Measurements from ENCODE around the gene DCDC1.
"Not testable (repeated sequence)": the region's sequence is repeated elsewhere in the genome, so short reads cannot be mapped to it uniquely, and the experiment has no call there.

The DCDC1 gene

DNA sequence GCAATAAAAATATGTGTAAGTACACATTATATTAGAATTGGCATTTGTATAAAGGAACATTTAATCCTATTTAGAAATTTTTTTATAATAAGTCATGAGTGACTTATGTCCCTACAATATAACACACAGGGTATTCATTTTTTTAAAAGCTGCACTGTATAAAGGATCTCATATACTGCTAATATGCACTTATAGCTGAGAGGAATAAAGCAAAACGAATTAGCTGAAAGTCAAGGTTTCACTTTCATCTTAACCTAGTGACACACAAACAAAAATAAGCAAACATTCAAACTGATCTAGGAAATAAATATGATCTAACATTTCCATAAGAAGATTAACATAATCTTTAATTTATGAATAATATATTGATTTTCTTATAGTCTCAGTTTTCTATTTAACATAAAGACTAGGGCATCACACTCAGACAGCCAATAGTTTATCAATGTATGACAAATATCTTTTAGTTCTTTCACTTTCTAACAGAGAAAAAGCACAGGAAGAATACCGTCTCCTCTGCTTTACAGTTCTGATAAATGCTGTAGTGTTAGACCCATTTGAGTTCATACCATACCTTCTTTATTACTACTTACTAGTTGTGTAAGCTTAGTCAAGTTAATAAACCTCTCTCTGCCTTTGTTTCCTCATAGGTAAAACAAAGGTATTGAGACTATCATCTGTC lies 42.9 kb downstream of the DCDC1 start:
- no peak for DNase-seq (ENCODE audit: low read depth, low spot score)

DNA sequence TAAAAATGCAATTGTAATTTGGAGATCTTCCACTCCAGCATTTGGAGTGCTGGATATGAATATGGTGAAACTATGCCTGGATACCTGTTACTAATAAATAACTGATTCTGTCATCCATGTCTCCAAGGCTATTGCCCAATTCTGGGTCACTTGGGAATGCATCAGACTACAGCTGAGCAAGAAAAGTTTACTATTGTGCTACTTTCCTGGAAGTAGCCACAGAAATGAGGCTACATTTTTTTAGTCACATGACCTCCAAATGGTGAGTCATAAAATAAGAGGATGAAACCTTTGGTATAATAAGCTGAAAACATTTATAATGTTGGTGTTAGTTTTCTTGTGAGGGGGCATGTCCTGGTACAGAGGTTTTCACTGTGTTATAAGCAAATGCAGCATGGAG lies 44.4 kb downstream of the DCDC1 start:
- no peak for DNase-seq (ENCODE audit: low read depth, low spot score)

DNA sequence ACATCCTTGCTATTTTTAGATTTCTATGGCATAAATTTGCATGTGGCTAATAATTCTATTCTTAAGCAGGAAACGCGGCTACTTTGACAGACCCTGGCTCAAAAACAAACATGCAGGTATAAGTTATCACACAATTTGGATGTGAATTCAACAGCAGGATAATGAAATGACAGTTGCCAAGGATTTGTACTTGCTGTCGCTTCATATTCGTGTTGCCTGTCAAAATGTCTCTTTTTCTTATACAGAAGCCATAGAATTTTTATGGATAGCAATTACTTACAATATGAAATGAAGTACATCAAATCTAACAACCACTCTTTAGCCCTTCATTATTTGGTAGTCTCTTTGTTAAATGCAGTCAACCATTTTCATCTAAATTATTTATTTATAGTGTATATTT lies 46.4 kb downstream of the DCDC1 start:
- DNase-seq (ENCODE audit: low read depth, low spot score): no peak

DNA sequence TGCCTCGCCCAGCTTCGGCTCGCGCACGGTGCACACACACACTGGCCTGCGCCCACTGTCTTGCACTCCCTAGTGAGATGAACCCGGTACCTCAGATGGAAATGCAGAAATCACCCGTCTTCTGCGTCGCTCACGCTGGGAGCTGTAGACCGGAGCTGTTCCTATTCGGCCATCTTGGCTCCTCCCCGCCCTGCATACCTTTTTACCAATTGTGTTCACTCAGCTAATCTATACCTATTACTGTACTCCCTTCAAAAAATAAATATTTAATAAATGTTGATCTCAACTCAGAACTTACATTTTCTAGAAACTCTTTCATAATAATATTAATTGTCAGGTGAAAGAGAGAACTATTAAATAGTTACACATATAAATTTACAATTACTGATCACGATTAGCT lies 48.0 kb downstream of the DCDC1 start:
- DNase-seq (ENCODE audit: low read depth, low spot score): not testable (repeated sequence)

DNA sequence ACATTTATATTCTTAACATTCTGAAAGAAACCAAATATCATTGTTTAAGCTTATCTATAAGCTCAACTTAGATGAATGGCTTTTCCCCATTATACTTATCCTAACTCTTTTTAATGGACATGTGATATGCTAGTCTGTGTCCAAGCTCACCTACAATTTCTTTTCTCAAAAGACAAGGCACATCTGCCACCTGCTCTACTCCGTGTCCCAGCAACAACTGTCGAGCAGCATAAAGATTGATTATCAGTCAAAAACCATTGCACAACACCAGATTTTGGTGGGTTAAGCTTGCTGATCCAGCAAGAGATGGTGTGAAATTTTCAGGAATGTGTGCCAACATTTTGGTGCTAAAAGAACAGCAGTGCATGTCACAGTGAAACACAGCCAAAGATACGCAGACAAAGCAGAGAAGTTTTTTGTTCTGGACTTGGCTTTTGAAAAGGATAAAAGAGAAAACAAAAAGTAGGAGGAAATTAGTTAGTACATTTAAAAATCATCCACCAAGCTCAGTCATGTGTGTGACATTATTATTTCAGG lies 65.8 kb downstream of the DCDC1 start:
- DNase-seq (ENCODE audit: low read depth, low spot score): no peak

DNA sequence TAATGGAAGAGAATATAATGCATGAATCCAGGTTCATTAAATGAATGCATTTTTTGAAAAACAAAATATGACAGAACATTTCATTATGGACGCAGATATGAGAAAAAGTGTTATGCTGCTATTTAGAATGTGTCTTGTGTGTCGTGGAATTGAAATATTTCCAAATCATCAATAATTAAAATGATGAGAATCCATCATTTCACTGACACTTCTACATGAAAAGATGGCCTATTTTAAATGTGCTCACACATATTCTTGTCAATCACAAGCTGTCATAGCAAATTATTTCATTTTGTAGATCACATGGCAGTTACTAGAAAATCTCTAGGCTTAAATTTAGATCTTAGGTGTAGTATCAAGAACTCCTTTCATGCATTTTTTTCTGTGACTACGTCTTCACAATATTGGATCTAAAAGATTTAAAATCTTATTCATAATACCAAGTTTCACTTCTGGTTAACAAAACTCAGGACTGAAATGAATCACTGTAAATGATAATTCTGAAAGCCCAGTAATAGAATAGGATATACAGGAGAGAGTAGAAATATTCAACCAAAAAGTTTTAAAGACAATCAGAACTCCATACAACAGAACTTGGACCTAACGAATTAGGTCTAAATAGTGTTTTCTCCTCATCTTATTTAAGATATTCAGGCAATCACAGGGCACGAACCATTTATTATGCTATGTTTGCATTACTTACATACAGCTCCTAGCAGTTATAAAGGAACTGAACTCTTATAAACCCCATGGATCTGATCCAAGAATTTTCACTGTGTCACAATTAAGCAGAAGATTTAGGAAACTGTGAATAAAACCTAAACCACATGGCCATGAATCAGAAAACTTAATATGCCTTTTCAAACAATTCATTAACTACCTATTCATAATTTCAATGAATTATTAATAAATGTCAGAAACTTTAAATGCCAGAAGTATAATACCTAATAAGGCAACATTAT lies 67.7 kb downstream of the DCDC1 start:
- no peak for DNase-seq (ENCODE audit: low read depth, low spot score)

DNA sequence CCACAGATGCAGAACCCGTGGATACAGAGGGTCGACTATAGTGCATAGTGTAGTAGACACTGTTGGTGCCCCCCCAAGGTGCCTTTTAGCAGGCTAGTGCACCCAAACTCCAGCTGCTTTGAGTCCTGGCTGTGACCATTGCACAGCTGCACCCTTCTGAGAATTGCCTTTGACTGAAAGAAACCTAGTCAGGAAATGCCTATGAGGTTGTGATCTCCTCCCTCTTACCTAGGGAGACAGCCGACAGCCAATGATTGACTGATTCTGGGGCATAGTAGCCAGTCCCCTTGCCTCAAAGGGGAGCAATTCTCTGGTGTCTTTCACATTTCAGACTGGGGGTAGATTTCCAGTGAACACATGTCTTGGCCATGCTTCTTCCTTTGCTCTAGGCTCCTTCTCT lies 74.2 kb downstream of the DCDC1 start:
- no peak for DNase-seq (ENCODE audit: low read depth, low spot score)

DNA sequence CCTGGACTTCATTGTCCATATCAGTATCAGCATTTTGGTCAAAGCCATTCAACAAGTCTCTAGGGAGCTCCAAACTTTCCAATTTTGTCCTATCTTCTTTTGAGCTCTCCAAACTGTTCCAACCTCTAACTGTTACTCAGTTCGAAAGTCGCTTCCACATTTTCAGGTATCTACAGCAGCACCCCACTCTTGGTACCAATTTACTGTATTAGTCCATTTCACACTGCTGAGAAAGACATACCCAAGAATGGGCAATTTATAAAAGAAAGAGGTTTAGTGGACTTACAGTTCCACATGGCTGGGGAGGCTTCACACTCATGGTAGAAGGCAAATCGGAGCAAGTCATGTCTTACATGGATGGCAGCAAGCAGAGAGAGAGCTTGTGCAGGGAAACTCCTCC lies 96.0 kb downstream of the DCDC1 start:
- DNase-seq (ENCODE audit: low read depth, low spot score): not testable (repeated sequence)

DNA sequence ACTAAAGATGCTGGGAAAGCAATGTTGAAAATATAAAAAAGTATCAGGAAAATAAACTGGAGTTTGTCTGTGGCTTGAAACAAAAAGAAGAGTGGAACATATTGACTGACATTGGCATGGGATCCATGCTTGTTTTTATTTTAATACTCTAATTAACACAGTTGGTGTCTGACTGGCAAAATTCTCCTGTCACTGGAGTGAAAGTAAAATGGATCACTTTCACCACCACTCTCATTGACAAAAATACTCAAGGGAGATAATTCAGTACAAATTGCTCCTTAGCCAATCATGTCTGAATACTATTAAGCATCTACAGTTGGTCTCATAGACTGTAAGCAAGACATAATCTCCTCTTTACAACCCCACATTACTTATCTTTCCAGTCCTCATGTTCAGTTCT lies 101.8 kb downstream of the DCDC1 start:
- no peak for DNase-seq (ENCODE audit: low read depth, low spot score)

DNA sequence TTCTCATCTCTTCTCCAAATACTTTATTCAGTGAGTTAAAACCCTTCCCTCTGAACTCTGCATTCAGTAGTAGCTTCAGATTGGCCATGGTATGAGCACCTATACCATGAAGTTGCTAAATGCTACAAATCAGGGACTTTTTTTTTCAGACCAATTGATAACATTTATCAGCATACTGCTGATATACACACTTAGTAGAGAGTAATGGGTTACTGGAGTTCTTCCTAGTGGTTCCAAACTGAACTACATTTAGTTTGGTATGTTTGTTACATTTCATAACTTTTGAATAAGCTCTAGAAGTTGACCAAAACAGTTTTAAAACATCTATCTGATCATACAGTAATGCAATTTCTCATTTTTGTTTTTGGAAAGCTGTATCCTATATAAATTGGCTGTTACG lies 104.7 kb downstream of the DCDC1 start:
- DNase-seq (ENCODE audit: low read depth, low spot score): no peak

DNA sequence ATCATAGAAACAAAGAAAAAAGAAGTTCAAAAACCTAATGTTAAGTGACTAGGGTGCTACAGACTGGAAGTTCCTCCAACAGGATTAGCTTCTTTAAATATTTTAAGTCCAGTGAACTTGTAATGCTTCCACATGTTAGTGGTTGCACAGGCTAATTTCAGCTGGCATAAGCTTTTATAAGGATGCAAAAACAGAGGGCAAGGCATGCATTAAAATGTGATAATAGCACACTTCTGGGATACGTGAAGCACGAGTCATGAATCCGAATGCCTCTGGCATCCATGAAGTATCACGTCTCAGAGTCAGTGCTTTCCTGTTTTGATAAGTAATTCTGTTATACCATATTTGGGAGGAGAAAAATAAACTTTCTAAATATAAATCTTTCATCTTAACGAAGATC lies 106.8 kb downstream of the DCDC1 start:
- DNase-seq (ENCODE audit: low read depth, low spot score): no peak

DNA sequence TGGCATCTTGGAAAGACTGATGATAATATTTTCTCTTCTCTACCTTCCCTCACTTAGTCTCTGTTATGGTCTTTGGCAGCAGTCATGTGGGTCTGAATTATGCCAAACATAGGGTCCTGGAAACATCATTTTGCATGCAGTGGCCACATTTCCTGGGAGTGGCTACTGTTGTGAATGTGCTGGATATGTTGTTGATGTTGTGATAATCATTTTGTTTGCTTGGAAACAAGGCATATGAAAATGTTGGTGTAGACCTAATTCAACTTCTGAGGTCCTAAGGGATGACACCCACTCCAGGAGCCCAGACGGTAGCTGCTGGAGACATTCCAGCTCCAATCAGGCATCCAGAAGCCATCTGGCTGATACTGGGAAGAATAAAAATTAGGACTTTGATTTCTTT lies 109.7 kb downstream of the DCDC1 start:
- no peak for DNase-seq (ENCODE audit: low read depth, low spot score)

DNA sequence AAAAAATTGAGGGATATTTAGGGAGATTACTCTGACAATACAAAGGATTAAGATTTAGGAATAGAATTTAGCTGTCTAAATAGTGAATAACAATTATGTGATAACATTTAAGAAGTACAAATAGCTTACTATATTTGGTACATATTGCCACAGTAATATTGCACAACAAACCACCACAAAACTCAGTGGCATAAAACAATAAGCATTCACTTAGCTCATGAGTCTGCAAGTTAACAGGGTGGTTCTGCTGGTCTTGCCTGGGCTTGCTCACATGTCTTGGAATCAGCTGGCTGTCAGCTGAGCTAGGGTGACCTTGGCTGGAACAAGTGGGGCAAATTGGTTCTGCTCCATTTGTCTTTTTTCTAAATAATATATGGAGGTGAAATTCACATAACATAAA lies 115.1 kb downstream of the DCDC1 start:
- DNase-seq (ENCODE audit: low read depth, low spot score): no peak

DNA sequence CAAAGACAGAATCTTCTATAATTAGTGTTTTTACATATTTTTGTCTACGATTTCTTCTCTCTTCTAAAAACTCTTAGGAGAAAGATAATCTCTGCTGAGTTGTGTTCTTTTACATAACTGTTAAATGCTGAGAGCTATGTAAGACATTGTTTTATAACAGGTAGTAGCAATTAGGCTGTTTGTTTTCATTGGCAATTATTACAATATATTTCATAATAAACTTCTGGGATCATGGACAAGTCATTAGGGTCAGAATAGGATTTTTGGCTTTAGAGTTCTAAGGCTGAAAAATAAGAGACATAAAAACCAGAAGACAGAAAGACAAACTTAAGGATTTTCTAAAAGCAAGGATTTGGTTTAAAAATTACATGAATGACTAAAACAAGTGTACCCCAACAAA lies 120.8 kb downstream of the DCDC1 start:
- DNase-seq (ENCODE audit: low read depth, low spot score): no peak

DNA sequence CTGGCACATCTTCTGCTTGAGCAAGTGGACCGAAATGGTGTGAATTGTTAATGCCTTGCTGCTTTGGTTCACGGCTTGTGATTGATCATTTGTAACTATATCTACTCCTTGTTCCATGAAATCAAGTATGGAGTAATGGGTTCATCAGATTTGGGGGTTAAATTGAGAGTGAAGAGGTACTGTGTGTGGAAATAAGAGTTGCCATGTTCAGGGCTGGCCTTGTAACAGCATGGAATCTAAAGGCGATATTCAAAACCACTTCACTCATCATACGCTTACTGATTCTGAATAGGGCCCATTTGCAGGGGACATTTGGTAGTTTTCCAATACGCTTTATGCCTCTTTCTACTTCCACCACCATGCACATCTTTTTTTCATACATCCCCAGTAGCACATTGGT lies 122.2 kb downstream of the DCDC1 start:
- no peak for DNase-seq (ENCODE audit: low read depth, low spot score)

DNA sequence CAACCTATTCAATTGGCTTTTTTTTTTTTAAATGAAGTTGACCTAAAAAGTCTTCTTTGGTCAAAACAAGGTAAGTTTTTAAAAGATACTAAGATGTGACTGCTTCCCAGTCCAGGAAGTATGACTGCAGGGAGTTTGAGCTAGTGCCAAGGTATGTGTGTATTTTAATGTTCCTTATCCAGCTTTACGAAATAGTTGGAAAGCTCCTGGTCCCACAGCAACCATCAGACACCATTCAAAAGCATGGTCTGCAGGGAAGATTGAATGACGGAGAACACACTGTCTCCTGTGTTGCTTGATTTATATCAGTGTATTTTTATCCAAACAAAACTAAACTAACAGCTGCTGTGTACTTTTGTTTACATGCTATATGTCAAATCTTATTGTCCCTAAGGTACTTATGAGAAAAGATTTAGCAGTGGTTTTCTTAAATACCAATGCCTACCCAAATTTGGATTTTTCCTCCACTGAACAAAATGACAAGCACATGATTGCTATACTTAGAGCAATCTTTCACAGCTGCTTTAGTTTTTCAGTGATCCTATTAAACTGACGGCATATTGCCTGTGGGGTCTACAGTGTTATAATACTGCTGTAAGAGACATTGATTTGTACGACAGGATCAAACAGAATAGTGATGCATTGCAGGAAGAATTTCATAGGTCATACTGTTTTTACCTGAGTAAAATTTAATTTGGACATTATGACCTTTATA lies 122.9 kb downstream of the DCDC1 start:
- no peak for DNase-seq (ENCODE audit: low read depth, low spot score)

DNA sequence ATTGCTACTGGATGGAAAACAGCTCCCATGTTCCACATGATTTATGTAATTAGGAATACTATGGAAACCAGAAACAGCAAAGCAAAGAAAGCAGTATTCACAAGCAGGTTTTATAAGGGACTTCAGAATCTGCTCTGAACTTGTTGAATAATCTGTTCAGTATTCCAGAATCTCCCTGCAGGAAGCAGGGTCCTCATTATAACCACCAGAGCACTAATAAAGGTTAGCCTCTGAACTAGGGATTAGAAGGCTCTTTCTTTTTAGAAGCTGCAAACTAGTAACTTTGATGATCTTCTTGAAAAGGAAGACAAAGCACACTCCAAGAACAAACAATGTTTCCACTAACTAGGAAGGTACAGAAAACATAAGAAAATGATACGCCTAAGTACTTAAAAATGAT lies 125.8 kb downstream of the DCDC1 start:
- DNase-seq (ENCODE audit: low read depth, low spot score): no peak

DNA sequence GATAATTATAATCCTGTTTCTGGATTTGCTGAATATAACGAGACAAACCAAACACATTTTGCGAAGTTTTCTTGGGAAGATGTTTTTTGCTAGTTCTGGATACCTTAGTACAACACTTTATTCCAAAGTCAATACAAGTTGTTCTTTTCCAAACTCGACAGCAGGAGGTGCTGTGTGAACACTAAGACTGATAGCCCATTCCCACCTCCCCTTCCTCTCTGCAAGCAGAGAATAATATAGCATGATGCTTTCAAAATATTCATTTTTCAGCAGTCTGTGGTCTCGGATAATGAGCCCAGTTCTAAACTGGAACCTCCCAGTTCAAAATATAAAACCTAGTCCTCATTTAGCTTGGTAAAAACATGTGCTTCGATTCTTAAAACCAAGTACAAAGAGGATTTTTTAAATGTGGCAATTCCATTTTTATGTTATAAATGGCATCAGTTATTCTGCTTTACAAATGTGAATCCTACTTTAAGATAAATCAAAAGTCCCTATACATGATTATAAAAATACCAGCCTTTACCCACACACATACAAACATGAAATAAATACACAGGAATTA lies 129.1 kb downstream of the DCDC1 start:
- peak; percentile 20 for DNase-seq (ENCODE audit: low read depth, low spot score)

DNA sequence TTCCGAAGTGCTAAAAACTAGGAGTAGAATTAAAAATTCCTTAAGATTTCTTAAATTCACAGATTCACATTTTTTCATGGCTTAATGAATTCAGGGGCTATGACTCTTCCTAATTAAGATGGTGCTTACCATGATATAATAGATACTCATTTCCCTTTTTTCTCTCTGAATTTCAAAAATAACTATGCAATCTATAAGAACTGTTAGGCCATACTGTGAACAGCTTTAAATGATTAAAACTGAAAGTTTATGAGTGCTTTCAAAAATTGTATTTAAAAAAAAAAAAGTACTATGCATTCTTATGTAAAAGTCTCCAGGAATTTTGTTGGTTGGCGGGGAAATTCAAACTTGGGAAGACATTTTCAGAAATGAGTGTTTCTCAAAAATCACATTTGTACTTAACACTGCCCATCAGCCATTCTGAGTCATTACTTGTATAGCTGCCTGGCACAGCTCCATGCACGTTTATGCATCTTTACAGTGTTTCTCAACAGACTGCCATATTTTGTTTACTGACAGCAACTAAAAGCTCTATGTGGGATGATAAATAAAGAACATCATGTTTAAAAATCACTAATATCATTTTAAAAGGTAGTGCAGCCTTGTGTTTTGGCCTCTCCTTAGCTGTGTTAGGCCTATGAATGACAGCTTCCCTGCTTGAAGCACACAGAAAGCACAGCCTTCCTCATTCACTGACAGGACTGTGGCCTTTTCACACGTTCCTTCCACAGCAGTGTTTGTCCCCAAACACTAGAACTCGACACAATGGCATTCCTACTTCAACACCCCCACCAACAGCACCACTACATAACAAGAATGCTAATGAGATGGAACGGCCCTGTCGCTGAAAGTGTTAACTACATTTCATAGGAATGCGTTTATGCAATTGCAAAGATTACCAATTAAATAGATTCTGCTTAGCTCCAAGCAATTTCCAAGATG lies 131.4 kb downstream of the DCDC1 start:
- peak; percentile 76 for DNase-seq (ENCODE audit: low read depth, low spot score)

DNA sequence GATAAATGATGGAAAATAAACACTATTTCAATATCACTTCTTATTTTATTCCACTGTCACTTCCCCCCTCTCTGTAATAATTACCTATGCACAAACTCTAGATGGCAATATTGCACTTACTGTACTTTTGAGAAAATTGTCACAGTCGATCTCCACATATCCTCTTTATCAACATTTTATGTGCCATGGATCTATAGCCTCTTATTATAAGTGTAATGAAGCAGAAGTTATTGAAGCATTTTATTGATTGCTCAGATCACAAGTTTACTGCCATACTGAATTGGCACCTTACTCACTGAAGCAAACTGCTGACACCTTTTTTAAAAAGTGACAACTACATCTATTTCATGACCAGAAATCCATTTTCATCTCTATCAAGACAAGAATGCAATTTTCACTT lies 133.4 kb downstream of the DCDC1 start:
- DNase-seq (ENCODE audit: low read depth, low spot score): no peak

DNA sequence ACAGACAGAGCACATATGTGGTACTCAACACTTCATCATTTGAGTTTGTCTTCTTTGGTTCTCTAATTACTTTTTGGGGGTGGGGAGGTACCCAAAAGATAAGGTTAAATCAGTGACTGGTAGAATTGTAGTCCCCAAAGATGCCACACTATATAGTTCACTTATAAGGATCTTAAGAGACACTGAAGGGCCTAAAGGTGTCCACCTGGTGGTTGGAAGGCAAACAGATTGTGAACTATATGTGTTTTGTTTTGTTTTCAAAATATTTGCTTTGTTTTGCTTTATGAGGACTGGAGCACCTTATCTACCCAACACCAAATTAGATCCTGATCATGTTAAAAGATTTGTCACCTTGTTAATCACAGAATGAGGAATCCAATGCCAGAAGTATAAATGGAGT lies 136.1 kb downstream of the DCDC1 start:
- DNase-seq (ENCODE audit: low read depth, low spot score): no peak

Measured in ELF-1 (cell line).